Neural cell (in vitro differentiated cells): Measurements from ENCODE around the gene NIPBL. TPM values are rescaled to one million over a fixed set of nuclear protein-coding genes. Genes with fewer than 3 reads are reported as not detected.

Experiments used
- H2AFZ ChIP-seq: fragments of 200-600, 300-800 bp; sonication (generic), shearing (Covaris generic); 2 replicates; pipeline ENCODE4 v1.6.0; 2014; ENCODE audit warnings: low read depth, mild to moderate bottlenecking, antibody characterized with exemption, low read length, moderate library complexity
- H3F3A ChIP-seq: fragments of 200-600 bp; shearing (Covaris generic); 2 replicates; pipeline ENCODE4 v1.6.1; 2016; ENCODE audit warnings: mild to moderate bottlenecking, moderate library complexity, mixed read lengths, antibody characterized with exemption, low read length; ENCODE audit not compliant: insufficient read depth, poor library complexity, severe bottlenecking
- H3K27ac ChIP-seq: fragments of 200-600, 300-800 bp; sonication (generic), shearing (Covaris generic); 2 replicates; pipeline ENCODE4 v1.5.1; 2014; ENCODE audit warnings: mild to moderate bottlenecking, low read length, moderate library complexity
- H3K27me3 ChIP-seq: fragments of 300-800, 200-600 bp; sonication (generic), shearing (Covaris generic); 2 replicates; pipeline ENCODE4 v1.6.0; 2014; ENCODE audit warnings: mild to moderate bottlenecking, low read depth, low read length, moderate library complexity; ENCODE audit not compliant: insufficient read depth
- H3K36me3 ChIP-seq: fragments of 300-800, 200-600 bp; sonication (generic), shearing (Covaris generic); 2 replicates; pipeline ENCODE4 v1.5.1; 2014; ENCODE audit warnings: mild to moderate bottlenecking, antibody characterized with exemption, low read length, moderate library complexity; ENCODE audit not compliant: insufficient read depth
- H3K4me2 ChIP-seq: fragments of 300-800, 200-600 bp; sonication (generic), shearing (Covaris generic); 2 replicates; pipeline ENCODE4 v1.6.0; 2014; ENCODE audit warnings: mild to moderate bottlenecking, low read length
- H3K4me3 ChIP-seq: fragments of 300-800, 200-600 bp; sonication (generic), shearing (Covaris generic); 2 replicates; pipeline ENCODE4 v1.5.1; 2014; ENCODE audit warnings: mild to moderate bottlenecking, low read length, moderate library complexity
- H3K79me2 ChIP-seq: fragments of 200-600 bp; shearing (Covaris generic); replicated peaks from 2 replicates; pipeline ENCODE4 v1.6.0; 2014; ENCODE audit warnings: mild to moderate bottlenecking, low read length, moderate library complexity; ENCODE audit not compliant: insufficient read depth
- H3K9ac ChIP-seq: fragments of 300-800, 200-600 bp; sonication (generic), shearing (Covaris generic); 2 replicates; pipeline ENCODE4 v1.6.1; 2016; ENCODE audit warnings: mild to moderate bottlenecking, low read length, mixed read lengths
- H3K9me2 ChIP-seq: fragments of 200-600 bp; shearing (Covaris generic); 2 replicates; pipeline ENCODE4 v1.6.1; 2016; ENCODE audit warnings: mild to moderate bottlenecking, low read length, mixed read lengths; ENCODE audit not compliant: insufficient read depth
- H3K9me3 ChIP-seq: fragments of 200-600, 300-800 bp; sonication (generic), shearing (Covaris generic); 2 replicates; pipeline ENCODE4 v1.6.1; 2016; ENCODE audit warnings: mild to moderate bottlenecking, mixed run types, low read length, moderate library complexity, mixed read lengths
- H4K20me1 ChIP-seq: fragments of 200-600 bp; shearing (Covaris generic); 2 replicates; pipeline ENCODE4 v1.6.1; 2016; ENCODE audit warnings: mild to moderate bottlenecking, mixed run types; ENCODE audit not compliant: insufficient read depth
- CTCF ChIP-seq: fragments of 450-650 bp; IDR thresholded peaks from 2 replicates; pipeline ENCODE4 v1.5.1; 2014; ENCODE audit warnings: antibody characterized with exemption, mild to moderate bottlenecking, moderate library complexity; ENCODE audit not compliant: poor library complexity, severe bottlenecking
- EZH2 ChIP-seq: fragments of 200-600, 300-800 bp; shearing (Covaris generic), sonication (generic); IDR thresholded peaks from 2 replicates; pipeline ENCODE4 v1.6.1; 2014; ENCODE audit warnings: antibody characterized with exemption, low read length, borderline replicate concordance, mild to moderate bottlenecking; ENCODE audit not compliant: insufficient read depth, poor library complexity, severe bottlenecking
- POLR2AphosphoS5 ChIP-seq: IDR thresholded peaks from 2 replicates; pipeline ENCODE4 v1.6.1; 2012
- RAD21 ChIP-seq: fragments of 450-650 bp; conservative IDR thresholded peaks from 2 replicates; pipeline ENCODE4 v1.6.1; 2014; ENCODE audit warnings: antibody characterized with exemption, mild to moderate bottlenecking, moderate library complexity
- REST ChIP-seq: IDR thresholded peaks from 2 replicates; pipeline ENCODE4 v1.6.1; 2012; ENCODE audit warnings: borderline replicate concordance
- TAF1 ChIP-seq: IDR thresholded peaks from 2 replicates; pipeline ENCODE4 v1.6.1; 2012; ENCODE audit warnings: low read depth
- polyA plus RNA-seq: library from polyadenylated mRNA; depleted of rRNA; stranded (reverse); fragments of >200 nt; gene quantifications from 2 replicates; pipeline ENCODE4 v1.2.3, GENCODE V29; 2014

Gene NIPBL
- polyA plus RNA-seq, 1 donor from 2014 or later = 27.5 TPM

- no peaks in the 10 kb centered on the region for H3K9me2 ChIP-seq
- no peaks in the 10 kb centered on the region for H3K27me3 ChIP-seq
- H3F3A ChIP-seq = no peaks in the 10 kb centered on the region
- H3K9me3 ChIP-seq = no peaks in the 10 kb centered on the region
- H3K4me3 ChIP-seq = no peak overlapping the region
- no peaks in the 10 kb centered on the region for H4K20me1 ChIP-seq
- H3K79me2 ChIP-seq = peaks cover 83% of the 10 kb centered on the region
- H3K27ac ChIP-seq = no peak overlapping the region
- no peak overlapping the region for H2AFZ ChIP-seq
- no peak overlapping the region for H3K9ac ChIP-seq
- TF ChIP-seq REST (no peak), CTCF (no peak), TAF1 (no peak), RAD21 (no peak), EZH2 (no peak)
- H3K36me3 ChIP-seq = no peaks in the 10 kb centered on the region
- no peak overlapping the region for H3K4me2 ChIP-seq
Observed at GRCh38 chr5:36939969-36940858, 63.6 kb downstream of the NIPBL start.

- no peaks in the 10 kb centered on the region for H3F3A ChIP-seq
- H3K27me3 ChIP-seq = no peaks in the 10 kb centered on the region
- no peak overlapping the region for H3K4me3 ChIP-seq
- no peaks in the 10 kb centered on the region for H3K9me3 ChIP-seq
- no peak overlapping the region for H3K9ac ChIP-seq
- H2AFZ ChIP-seq = no peak overlapping the region
- no peak overlapping the region for H3K4me2 ChIP-seq
- H3K9me2 ChIP-seq = no peaks in the 10 kb centered on the region
- H3K79me2 ChIP-seq = peaks cover 90% of the 10 kb centered on the region
- no peaks in the 10 kb centered on the region for H3K36me3 ChIP-seq
- TF ChIP-seq REST = no peak
- no peak for TF ChIP-seq POLR2AphosphoS5
- TF ChIP-seq EZH2 = no peak
- no peak for TF ChIP-seq CTCF
- TF ChIP-seq TAF1 = no peak
- no peak overlapping the region for H3K27ac ChIP-seq
- no peaks in the 10 kb centered on the region for H4K20me1 ChIP-seq
Observed at GRCh38 chr5:36943584-36943983, 67.0 kb downstream of the NIPBL start.
